ENCODE data around the gene ERCC6.

- no peak for TF ChIP-seq CTCF (IDR thresholded peaks at IDR 0.05)
- TF ChIP-seq POLR2A (IDR thresholded peaks at IDR 0.05): no peak
Observed at GRCh38 chr10:49516216-49516970, 22.5 kb downstream of the ERCC6 start.
